HepG2 (cell line): Measurements from ENCODE around the gene LINS1. TPM values are rescaled to one million over a fixed set of nuclear protein-coding genes. Genes with fewer than 3 reads are reported as not detected.

ENCODE experiments used
- WIZ ChIP-seq: sonication (generic); formaldehyde crosslinking; IDR thresholded peaks from 2 replicates; pipeline ENCODE4 v1.5.1; 2020; ENCODE audit warnings: mild to moderate bottlenecking, missing genetic modification reagents
- ZFP41 ChIP-seq: sonication (generic); formaldehyde crosslinking; IDR thresholded peaks from 2 replicates; pipeline ENCODE4 v1.4.0; 2020; ENCODE audit warnings: mild to moderate bottlenecking, missing genetic modification reagents, borderline replicate concordance
- ZMYM4 ChIP-seq: sonication (generic); formaldehyde crosslinking; IDR thresholded peaks from 2 replicates; pipeline ENCODE4 v1.8.1; 2023; ENCODE audit warnings: mild to moderate bottlenecking, missing genetic modification reagents
- ZNF547 ChIP-seq: sonication (generic); formaldehyde crosslinking; IDR thresholded peaks from 2 replicates; pipeline ENCODE4 v1.5.1; 2020; ENCODE audit warnings: mild to moderate bottlenecking, missing genetic modification reagents
- ZNF747 ChIP-seq: sonication (generic); formaldehyde crosslinking; IDR thresholded peaks from 2 replicates; pipeline ENCODE4 v1.8.1; 2023; ENCODE audit warnings: missing genetic modification reagents, mild to moderate bottlenecking, borderline replicate concordance
- ZNF761 ChIP-seq: sonication (generic); formaldehyde crosslinking; conservative IDR thresholded peaks from 2 replicates; pipeline ENCODE4 v1.4.0; 2020; ENCODE audit warnings: mild to moderate bottlenecking, missing genetic modification reagents
- polyA plus RNA-seq, 8 experiments: library from polyadenylated mRNA; depleted of rRNA in 3 of 8; stranded (reverse) in 7 of 8; unstranded in 1 of 8; fragments of >200 nt; fragmentation: Illumina TruSeq in 4 of 8; extraction: Trizol in 4 of 8; gene quantifications; 2 replicates each; pipeline versions ENCODE4 v1.2.1 to v1.2.3, GENCODE V29; 2011 to 2016; ENCODE audit warnings: low read depth in 4 of 8, missing spikeins in 1 of 8, mixed read lengths in 1 of 8; ENCODE audit not compliant: insufficient read depth in 1 of 8
- total RNA-seq, 5 experiments: library from RNA; depleted of rRNA; stranded (reverse); fragments of >200 nt; fragmentation: Illumina TruSeq; extraction: Trizol; gene quantifications; 2 replicates each; pipeline ENCODE4 v1.2.3, GENCODE V29; 2016; ENCODE audit warnings: low read depth in 1 of 5
- TF ChIP-seq, protein P1 (sequence below): sonication (generic); formaldehyde crosslinking; IDR thresholded peaks from 2 replicates; pipeline ENCODE4 v1.4.0; 2020; ENCODE audit warnings: missing genetic modification reagents, borderline replicate concordance
- TF ChIP-seq, protein P2 (sequence below): sonication (generic); formaldehyde crosslinking; IDR thresholded peaks from 2 replicates; pipeline ENCODE4 v1.5.1; 2020; ENCODE audit warnings: mild to moderate bottlenecking, missing genetic modification reagents, borderline replicate concordance
- TF ChIP-seq, protein P3 (sequence below): sonication (generic); formaldehyde crosslinking; IDR thresholded peaks from 2 replicates; pipeline ENCODE4 v1.5.0; 2020; ENCODE audit warnings: missing genetic modification reagents, mild to moderate bottlenecking, borderline replicate concordance
- TF ChIP-seq, protein P4 (sequence below): sonication (generic); formaldehyde crosslinking; IDR thresholded peaks from 2 replicates; pipeline ENCODE4 v1.4.0; 2020; ENCODE audit warnings: mild to moderate bottlenecking, missing genetic modification reagents, borderline replicate concordance
- TF ChIP-seq, protein P5 (sequence below): sonication (generic); formaldehyde crosslinking; IDR thresholded peaks from 2 replicates; pipeline ENCODE4 v1.5.0; 2020; ENCODE audit warnings: mild to moderate bottlenecking, missing genetic modification reagents, borderline replicate concordance

The LINS1 gene
- total and polyA plus RNA-seq, 2 of the 13 experiments (the other 11 are each of a cell fraction or from before 2014, with no cell fraction given), result 9.8 to 10.4 TPM

DNA sequence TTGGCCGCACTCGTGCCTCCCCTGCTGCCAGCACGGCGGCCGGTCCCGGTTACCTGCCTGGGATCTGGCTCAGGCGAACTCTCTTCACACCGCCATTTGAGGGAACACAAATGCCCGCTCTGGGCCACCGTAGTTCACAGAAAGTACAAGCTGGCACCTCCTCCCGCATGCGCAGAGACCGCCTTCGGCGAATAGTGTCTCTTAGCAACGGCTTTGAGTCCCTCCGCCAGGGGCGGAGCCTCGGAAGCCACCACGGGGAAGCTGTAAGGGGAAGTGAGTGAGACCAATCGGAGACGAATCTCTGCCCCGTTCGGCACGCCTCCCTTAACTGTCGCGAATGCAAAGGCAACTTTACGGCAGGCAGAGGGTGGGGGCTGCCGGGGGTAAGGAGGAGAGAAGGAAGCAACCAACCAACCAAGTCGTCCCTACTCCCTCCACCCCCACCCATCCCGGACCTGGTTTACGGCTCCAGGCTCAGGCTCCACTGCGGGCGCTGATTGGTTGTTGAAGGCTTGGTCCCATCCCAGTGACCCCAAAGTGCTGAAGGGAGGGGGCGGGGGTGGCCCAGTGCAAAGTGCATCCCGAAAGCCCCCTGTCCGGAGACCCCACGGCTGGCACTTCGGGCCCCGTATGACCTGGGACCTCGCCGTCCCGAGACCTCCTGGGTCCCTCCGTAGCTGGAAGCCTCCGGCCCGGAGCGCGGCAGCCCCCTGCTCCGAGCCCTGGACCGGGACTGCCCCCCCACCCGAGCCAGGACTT, at the start of gene LINS1, which contains the start of gene ASB7 (continued):
- TF ChIP-seq, protein P1, sequence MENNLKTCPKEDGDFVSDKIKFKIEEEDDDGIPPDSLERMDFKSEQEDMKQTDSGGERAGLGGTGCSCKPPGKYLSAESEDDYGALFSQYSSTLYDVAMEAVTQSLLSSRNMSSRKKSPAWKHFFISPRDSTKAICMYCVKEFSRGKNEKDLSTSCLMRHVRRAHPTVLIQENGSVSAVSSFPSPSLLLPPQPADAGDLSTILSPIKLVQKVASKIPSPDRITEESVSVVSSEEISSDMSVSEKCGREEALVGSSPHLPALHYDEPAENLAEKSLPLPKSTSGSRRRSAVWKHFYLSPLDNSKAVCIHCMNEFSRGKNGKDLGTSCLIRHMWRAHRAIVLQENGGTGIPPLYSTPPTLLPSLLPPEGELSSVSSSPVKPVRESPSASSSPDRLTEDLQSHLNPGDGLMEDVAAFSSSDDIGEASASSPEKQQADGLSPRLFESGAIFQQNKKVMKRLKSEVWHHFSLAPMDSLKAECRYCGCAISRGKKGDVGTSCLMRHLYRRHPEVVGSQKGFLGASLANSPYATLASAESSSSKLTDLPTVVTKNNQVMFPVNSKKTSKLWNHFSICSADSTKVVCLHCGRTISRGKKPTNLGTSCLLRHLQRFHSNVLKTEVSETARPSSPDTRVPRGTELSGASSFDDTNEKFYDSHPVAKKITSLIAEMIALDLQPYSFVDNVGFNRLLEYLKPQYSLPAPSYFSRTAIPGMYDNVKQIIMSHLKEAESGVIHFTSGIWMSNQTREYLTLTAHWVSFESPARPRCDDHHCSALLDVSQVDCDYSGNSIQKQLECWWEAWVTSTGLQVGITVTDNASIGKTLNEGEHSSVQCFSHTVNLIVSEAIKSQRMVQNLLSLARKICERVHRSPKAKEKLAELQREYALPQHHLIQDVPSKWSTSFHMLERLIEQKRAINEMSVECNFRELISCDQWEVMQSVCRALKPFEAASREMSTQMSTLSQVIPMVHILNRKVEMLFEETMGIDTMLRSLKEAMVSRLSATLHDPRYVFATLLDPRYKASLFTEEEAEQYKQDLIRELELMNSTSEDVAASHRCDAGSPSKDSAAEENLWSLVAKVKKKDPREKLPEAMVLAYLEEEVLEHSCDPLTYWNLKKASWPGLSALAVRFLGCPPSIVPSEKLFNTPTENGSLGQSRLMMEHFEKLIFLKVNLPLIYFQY, result 0 out of 2 replicates have a peak, but pooled peaks have one; percentile 33
- TF ChIP-seq, protein P2, sequence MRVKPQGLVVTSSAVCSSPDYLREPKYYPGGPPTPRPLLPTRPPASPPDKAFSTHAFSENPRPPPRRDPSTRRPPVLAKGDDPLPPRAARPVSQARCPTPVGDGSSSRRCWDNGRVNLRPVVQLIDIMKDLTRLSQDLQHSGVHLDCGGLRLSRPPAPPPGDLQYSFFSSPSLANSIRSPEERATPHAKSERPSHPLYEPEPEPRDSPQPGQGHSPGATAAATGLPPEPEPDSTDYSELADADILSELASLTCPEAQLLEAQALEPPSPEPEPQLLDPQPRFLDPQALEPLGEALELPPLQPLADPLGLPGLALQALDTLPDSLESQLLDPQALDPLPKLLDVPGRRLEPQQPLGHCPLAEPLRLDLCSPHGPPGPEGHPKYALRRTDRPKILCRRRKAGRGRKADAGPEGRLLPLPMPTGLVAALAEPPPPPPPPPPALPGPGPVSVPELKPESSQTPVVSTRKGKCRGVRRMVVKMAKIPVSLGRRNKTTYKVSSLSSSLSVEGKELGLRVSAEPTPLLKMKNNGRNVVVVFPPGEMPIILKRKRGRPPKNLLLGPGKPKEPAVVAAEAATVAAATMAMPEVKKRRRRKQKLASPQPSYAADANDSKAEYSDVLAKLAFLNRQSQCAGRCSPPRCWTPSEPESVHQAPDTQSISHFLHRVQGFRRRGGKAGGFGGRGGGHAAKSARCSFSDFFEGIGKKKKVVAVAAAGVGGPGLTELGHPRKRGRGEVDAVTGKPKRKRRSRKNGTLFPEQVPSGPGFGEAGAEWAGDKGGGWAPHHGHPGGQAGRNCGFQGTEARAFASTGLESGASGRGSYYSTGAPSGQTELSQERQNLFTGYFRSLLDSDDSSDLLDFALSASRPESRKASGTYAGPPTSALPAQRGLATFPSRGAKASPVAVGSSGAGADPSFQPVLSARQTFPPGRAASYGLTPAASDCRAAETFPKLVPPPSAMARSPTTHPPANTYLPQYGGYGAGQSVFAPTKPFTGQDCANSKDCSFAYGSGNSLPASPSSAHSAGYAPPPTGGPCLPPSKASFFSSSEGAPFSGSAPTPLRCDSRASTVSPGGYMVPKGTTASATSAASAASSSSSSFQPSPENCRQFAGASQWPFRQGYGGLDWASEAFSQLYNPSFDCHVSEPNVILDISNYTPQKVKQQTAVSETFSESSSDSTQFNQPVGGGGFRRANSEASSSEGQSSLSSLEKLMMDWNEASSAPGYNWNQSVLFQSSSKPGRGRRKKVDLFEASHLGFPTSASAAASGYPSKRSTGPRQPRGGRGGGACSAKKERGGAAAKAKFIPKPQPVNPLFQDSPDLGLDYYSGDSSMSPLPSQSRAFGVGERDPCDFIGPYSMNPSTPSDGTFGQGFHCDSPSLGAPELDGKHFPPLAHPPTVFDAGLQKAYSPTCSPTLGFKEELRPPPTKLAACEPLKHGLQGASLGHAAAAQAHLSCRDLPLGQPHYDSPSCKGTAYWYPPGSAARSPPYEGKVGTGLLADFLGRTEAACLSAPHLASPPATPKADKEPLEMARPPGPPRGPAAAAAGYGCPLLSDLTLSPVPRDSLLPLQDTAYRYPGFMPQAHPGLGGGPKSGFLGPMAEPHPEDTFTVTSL (CRISPR knock-in tag), result no peak
- TF ChIP-seq, protein P3, sequence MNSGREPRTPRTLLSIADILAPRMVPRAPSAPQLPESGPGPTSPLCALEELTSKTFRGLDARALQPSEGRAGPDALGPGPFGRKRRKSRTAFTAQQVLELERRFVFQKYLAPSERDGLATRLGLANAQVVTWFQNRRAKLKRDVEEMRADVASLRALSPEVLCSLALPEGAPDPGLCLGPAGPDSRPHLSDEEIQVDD (CRISPR knock-in tag), result no peak
- TF ChIP-seq, protein P4, sequence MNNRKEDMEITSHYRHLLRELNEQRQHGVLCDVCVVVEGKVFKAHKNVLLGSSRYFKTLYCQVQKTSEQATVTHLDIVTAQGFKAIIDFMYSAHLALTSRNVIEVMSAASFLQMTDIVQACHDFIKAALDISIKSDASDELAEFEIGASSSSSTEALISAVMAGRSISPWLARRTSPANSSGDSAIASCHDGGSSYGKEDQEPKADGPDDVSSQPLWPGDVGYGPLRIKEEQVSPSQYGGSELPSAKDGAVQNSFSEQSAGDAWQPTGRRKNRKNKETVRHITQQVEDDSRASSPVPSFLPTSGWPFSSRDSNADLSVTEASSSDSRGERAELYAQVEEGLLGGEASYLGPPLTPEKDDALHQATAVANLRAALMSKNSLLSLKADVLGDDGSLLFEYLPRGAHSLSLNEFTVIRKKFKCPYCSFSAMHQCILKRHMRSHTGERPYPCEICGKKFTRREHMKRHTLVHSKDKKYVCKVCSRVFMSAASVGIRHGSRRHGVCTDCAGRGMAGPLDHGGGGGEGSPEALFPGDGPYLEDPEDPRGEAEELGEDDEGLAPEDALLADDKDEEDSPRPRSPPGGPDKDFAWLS (CRISPR knock-in tag), result no peak
- TF ChIP-seq ZMYM4 (CRISPR knock-in tag) (peak; percentile 89), ZNF547 (CRISPR knock-in tag) (no peak), ZFP41 (CRISPR knock-in tag) (no peak), ZNF761 (CRISPR knock-in tag) (no peak), ZNF747 (CRISPR knock-in tag) (peak; percentile 35; the same call in 1 of the 2 replicates), WIZ (CRISPR knock-in tag) (no peak)
- TF ChIP-seq, protein P5, sequence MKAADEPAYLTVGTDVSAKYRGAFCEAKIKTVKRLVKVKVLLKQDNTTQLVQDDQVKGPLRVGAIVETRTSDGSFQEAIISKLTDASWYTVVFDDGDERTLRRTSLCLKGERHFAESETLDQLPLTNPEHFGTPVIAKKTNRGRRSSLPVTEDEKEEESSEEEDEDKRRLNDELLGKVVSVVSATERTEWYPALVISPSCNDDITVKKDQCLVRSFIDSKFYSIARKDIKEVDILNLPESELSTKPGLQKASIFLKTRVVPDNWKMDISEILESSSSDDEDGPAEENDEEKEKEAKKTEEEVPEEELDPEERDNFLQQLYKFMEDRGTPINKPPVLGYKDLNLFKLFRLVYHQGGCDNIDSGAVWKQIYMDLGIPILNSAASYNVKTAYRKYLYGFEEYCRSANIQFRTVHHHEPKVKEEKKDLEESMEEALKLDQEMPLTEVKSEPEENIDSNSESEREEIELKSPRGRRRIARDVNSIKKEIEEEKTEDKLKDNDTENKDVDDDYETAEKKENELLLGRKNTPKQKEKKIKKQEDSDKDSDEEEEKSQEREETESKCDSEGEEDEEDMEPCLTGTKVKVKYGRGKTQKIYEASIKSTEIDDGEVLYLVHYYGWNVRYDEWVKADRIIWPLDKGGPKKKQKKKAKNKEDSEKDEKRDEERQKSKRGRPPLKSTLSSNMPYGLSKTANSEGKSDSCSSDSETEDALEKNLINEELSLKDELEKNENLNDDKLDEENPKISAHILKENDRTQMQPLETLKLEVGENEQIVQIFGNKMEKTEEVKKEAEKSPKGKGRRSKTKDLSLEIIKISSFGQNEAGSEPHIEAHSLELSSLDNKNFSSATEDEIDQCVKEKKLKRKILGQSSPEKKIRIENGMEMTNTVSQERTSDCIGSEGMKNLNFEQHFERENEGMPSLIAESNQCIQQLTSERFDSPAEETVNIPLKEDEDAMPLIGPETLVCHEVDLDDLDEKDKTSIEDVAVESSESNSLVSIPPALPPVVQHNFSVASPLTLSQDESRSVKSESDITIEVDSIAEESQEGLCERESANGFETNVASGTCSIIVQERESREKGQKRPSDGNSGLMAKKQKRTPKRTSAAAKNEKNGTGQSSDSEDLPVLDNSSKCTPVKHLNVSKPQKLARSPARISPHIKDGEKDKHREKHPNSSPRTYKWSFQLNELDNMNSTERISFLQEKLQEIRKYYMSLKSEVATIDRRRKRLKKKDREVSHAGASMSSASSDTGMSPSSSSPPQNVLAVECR (CRISPR knock-in tag), result peak; percentile 90
